ENCODE measurements around the gene PIP5K1A.
"Not testable (repeated sequence)": the region's sequence is repeated elsewhere in the genome, so short reads cannot be mapped to it uniquely, and the experiment has no call there.

Gene PIP5K1A

DNA sequence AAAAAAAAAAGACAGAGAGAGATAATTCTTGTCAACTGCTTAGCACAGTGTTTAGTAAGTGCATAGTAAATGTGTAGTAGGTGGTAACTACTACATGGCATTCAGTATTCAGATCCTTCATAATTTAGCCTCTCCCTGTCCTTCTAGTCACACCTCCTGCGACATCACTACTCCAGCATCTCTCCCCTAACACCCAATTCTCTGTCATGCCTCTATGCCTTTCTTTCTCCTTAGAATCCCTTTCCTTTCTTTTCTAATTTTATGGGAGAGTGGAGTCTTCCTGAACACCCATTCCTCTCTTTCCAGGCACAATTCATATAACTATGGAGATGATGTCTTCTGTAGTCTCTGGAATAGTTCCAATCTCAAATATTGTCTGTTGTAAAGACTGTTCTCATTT is 4.5 kb upstream of the PIP5K1A start:
- DNase-seq = no peak

GRCh38 chr1:151194894-151195594 is 3.3 kb upstream of the PIP5K1A start:
- DNase-seq = not testable (repeated sequence)

- DNase-seq = peak; percentile 84
Observed at GRCh38 chr1:151196292-151196800, 2.0 kb upstream of the PIP5K1A start.

- DNase-seq = peak; percentile 59
Observed at GRCh38 chr1:151197863-151198253, 494 bp upstream of the PIP5K1A start.

DNA sequence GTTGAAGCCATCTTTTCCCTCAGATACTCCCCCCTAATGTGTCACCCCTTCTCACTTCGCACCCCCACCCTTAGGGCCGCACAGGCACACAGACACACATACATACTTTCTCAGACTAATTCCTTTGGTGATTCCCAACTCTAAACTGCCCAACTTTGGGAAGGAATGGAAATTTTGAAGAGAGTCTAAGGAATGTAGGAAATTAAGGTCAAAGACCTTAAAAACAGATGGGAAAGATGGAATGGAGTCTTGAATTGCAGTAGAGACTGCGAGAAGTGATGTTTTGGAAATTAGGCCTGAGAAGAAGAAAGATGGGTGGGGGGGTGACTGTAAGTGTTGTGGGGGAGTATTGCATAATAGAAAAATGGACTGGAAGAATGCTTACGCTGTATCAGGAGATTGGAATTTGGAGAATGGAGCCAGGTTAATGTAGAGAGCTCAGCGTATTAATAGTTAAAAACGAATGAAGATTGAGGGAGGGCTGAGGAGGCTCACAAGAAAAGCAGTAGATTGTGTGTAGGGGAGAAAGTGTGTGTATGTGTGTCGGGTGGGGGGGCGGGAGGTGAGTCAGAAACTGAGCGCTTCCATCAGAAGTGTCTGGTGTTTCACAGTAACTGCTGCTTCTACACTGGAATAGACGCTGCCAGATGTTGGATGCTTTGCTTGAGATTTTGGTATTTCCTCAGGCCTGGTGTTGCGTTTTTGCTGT is 1.7 kb downstream of the PIP5K1A start:
- no peak for DNase-seq

GRCh38 chr1:151205381-151205965 is 7.1 kb downstream of the PIP5K1A start:
- DNase-seq = not testable (repeated sequence)

GRCh38 chr1:151210830-151211229 is 12.5 kb downstream of the PIP5K1A start:
- DNase-seq = no peak

DNA sequence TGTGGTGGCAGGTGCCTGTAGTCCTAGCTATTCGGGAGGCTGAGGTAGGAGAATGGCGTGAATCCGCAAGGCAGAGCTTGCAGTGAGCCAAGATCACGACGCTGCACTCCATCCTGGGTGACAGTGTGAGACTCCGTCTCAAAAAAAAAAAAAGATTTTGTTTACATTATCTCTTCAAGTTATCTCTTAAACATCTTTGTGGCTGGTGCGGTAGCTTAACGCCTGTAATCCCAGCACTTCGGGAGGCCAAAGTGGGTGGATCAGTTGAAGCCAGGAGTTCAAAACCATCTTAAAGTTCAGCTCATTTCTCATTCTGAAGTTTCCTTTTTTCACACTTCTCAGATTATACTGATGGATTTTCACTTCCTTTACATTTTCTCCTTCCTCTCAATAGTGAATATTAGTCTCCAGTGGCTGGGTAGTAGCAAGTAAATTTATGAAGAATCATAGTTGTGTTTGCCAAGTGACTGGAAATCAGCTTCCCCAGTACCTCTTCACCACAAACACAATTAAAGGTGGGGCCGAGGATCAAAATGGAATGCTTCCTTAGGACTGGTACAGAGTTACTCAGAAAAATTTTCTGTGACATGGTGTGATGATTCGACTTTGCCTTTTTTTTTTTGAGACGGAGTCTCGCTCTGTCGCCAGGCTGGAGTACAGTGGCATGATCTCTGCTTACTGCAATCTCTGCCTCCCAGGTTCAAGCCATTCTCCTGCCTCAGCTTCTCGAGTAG is 13.8 kb downstream of the PIP5K1A start:
- no peak for DNase-seq

- no peak for DNase-seq
Observed at GRCh38 chr1:151213560-151213959, 15.2 kb downstream of the PIP5K1A start.

DNA sequence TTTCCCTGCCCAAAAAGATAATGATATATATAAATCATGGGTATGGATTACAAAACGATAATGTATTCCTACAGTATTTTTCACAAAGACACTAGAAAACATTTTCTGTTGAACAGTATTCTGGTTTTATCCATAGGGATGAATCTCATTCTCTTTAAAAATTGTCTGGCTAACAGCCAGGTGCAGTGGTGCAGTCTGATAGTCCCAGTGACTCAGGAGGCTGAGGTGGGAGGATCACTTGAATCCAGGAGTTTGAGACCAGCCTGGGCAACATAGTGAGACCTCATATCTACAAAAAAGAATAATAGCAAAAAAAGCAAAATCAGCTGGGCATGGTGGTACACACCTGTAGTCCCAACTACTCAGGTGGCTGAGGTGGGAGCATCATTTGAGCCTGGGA is 23.3 kb downstream of the PIP5K1A start:
- no peak for DNase-seq

- no peak for DNase-seq
Observed at GRCh38 chr1:151222130-151222529, 23.8 kb downstream of the PIP5K1A start.

DNA sequence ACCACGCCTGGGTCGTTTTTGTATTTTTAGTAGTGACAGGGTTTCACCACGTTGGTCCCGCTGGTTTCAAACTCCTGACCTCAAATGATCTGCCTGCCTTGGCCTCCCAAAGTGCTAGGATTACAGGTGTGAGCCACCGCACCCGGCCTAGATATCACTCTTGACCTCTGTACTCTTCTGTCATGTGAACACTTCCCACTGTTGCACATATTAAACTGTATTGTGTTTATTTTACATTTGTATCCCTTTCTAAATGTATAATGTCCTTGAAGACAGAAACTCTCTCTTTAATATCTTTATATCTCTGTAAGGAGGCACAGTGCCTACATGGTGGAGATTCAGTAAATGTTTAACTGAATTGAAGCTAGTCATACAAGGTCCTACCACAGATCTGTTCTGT is 36.9 kb downstream of the PIP5K1A start:
- no peak for DNase-seq

GRCh38 chr1:151237678-151238466 is 39.5 kb downstream of the PIP5K1A start:
- no peak for DNase-seq

DNA sequence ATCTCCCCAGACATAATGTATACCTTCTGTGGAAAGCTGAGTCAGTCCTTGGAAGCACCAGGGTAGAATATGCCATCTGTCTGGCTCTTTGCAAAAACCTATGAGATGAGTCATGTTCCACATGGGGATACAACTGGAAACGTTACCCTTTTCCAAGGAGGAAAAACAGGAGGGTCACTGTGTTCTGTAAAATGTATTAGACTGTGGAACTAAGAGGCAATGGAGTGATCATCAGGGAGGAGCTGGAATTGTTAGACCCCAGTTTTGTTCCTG is 40.1 kb downstream of the PIP5K1A start:
- no peak for DNase-seq

DNA sequence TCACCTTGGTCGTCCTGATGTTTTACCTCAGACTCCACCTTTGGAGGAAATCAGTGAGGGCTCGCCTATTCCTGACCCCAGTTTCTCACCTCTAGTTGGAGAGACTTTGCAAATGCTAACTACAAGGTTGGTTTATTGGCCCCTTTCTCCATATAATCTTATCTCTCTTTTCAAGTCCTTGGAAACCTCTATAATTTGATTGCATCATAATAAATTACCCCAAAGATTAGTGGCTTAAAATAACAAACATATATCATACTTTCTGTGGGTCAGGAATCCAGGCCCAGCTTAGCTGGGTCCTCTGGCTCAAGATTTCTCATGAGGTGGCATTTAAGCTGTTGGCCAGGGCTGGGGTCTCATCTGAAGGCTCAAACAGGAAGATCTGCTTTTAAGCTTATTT is 44.1 kb downstream of the PIP5K1A start:
- DNase-seq = no peak

DNA sequence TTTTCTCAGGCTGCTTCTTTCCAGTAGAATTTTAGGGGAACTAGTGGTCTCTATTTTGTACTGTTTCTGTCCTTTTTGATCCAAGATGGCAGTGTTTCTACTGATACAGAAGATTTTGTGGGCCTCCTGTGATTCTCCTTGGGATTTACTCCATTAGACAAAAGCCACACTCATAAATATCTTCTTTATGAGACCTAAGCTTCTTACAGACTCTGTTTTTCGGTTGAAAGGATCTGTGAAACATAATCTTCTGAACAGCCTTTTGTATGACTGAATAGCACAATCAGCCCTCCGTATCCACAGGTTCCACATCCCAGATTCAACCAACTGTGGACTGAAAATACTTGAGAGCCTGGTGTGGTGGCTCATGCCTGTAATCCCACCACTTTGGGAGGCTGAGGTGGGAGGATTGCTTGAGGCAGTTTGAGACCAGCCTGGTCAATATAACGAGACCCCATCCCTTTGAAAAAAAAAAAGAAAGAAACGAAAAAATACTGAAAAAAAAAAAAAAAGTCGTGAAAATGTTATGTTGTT is 45.4 kb downstream of the PIP5K1A start:
- DNase-seq = no peak

GRCh38 chr1:151246786-151247185 is 48.4 kb downstream of the PIP5K1A start:
- no peak for DNase-seq

- DNase-seq = peak; percentile 73
Observed at GRCh38 chr1:151251656-151252470, 53.5 kb downstream of the PIP5K1A start.

DNA sequence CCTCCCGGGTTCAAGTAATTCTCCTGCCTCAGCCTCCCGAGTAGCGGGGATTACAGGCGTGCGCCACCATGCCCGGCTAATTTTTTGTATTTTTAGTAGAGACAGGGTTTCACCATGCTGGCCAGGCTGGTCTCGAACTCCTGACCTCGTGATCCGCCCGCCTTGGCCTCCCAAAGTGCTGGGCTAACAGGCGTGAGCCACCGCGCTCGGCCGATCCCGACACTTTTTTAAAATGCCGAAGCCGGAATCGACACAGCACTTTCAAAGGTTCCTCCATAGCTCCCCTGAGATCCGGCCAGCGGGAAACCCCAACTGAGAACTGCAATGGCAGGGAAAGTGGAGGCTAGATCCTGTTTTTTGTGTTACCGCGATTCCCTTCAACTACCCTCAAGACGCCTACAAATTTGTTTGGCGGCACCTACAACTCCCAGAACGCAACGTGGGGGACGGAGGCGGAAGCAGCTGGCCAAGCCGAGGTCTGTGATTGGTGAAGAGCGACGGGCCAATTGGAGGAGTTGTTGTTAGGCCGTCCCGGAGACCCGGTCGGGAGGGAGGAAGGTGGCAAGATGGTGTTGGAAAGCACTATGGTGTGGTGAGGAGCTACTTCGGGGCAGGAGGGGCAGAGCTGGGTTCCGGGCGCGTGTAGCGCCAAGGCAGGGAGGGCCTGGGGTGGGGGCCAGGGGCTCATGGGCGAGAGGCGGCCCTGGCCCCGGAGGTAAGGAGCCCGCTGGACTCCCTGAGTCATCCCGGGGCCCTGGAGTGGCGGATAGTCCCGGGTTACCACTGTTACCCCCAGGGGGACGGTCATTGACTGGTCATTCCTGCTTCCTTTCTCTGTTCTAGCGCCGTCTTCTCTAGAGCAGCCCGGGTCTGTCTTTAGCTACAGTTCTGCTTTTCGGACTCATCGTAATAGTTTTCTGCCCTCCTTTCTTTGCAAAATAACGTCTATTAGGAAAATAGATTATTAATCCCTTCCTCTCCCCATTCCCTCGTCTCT is 56.2 kb downstream of the PIP5K1A start, which contains the start of gene PSMD4:
TSS of gene PSMD4 (plus strand) at position 518 of the 997 bp plus-strand sequence. CDS start at position 567, 49 bp downstream.
- DNase-seq = peak; percentile 98

DNA sequence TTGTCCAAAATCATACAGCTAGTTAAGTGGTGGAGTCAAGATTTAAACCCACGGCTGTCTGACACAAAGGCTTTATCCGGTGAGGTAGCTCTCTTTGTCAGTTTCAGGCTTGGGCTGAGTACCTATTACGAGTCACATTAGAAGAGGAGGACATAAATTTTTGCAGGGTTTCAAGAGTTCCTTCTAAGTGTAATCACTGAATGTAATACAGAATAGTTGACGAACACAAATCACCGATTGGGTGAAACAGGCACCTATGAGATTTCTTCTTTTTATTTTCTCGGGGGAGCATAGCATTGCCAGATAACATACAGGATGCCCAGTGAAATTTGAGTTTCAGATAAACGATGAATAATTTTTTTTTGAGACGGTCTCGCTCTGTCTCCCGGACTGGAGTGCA is 57.0 kb downstream of the PIP5K1A start:
- peak; percentile 2 for DNase-seq

Data from NCI-H146 (cell line).